Stomach smooth muscle (tissue), 2 donors: Measurements from ENCODE around the gene POU2AF1.

Source experiments
- H3K27ac ChIP-seq: one replicate; pipeline ENCODE4 v1.7.0; 2013; ENCODE audit warnings: mild to moderate bottlenecking, low read length, inconsistent platforms
- H3K27me3 ChIP-seq, 2 donors: one replicate each; pipeline ENCODE4 v1.7.0; 2013; ENCODE audit warnings: low read length in 2 of 2; ENCODE audit not compliant: insufficient read depth in 2 of 2, control insufficient read depth in 1 of 2
- H3K36me3 ChIP-seq, 2 donors: one replicate each; pipeline ENCODE4 v1.7.0; 2013; ENCODE audit warnings: low read length in 2 of 2; ENCODE audit not compliant: control insufficient read depth in 2 of 2, insufficient read depth in 2 of 2
- H3K4me1 ChIP-seq: one replicate; pipeline ENCODE4 v1.7.0; 2013; ENCODE audit warnings: low read length; ENCODE audit not compliant: control insufficient read depth, insufficient read depth
- H3K4me3 ChIP-seq, 2 donors: one replicate each; pipeline ENCODE4 v1.7.0; 2013; ENCODE audit warnings: low read length in 2 of 2
- H3K9ac ChIP-seq, 2 donors: one replicate each; pipeline ENCODE4 v1.7.0; 2013; ENCODE audit warnings: low read length in 2 of 2, mild to moderate bottlenecking in 1 of 2
- H3K9me3 ChIP-seq, 2 donors: one replicate each; pipeline ENCODE4 v1.7.0; 2013; ENCODE audit warnings: low read length in 2 of 2; ENCODE audit not compliant: control insufficient read depth in 2 of 2
- donor health status: healthy.
- donor health status: Pancreatic carcinoma.

Gene POU2AF1

GRCh38 chr11:111417766-111418435, 38.8 kb upstream of the POU2AF1 start:
- no peaks in the 10 kb centered on the region for H3K27me3 ChIP-seq
- H3K27ac ChIP-seq = peak overlapping the region; percentile 92
- H3K4me1 ChIP-seq = peaks cover 35% of the 10 kb centered on the region
- peak overlapping the region; percentile 15 to 29 for H3K4me3 ChIP-seq
- no peaks in the 10 kb centered on the region for H3K36me3 ChIP-seq
- peak overlapping the region; percentile 42 to 51 for H3K9ac ChIP-seq
- H3K9me3 ChIP-seq = no peaks in the 10 kb centered on the region

GRCh38 chr11:111417011-111417765, 38.1 kb upstream of the POU2AF1 start:
- Histone ChIP-seq H3K9me3 (no peaks in the 10 kb centered on the region), H3K4me3 (peak overlapping the region; percentile 15 to 29), H3K9ac (peak overlapping the region; percentile 58 to 66), H3K4me1 (peaks cover 35% of the 10 kb centered on the region), H3K27me3 (no peaks in the 10 kb centered on the region), H3K27ac (peak overlapping the region; percentile 92), H3K36me3 (no peaks in the 10 kb centered on the region)

GRCh38 chr11:111416231-111416960, 37.3 kb upstream of the POU2AF1 start:
- H3K27me3 ChIP-seq = no peaks in the 10 kb centered on the region
- no peaks in the 10 kb centered on the region for H3K9me3 ChIP-seq
- peak overlapping the region; percentile 92 for H3K27ac ChIP-seq
- H3K36me3 ChIP-seq = no peaks in the 10 kb centered on the region
- H3K4me3 ChIP-seq = no peak overlapping the region
- H3K9ac ChIP-seq = peak overlapping the region in 1 of 2 donors; percentile 66
- peaks cover 35% of the 10 kb centered on the region for H3K4me1 ChIP-seq

- H3K4me3 ChIP-seq = no peak overlapping the region
- peak overlapping the region; percentile 18 for H3K27ac ChIP-seq
- H3K4me1 ChIP-seq = peaks cover 33% of the 10 kb centered on the region
- H3K9ac ChIP-seq = no peak overlapping the region
- no peaks in the 10 kb centered on the region for H3K27me3 ChIP-seq
- no peaks in the 10 kb centered on the region for H3K9me3 ChIP-seq
- H3K36me3 ChIP-seq = no peaks in the 10 kb centered on the region
Measured at GRCh38 chr11:111414936-111415335, 35.9 kb upstream of the POU2AF1 start.

GRCh38 chr11:111414267-111414931, 35.3 kb upstream of the POU2AF1 start:
- Histone ChIP-seq H3K27ac (no peak overlapping the region), H3K4me3 (no peak overlapping the region), H3K9ac (no peak overlapping the region)

GRCh38 chr11:111413849-111414248, 34.8 kb upstream of the POU2AF1 start:
- Histone ChIP-seq H3K4me3 (no peak overlapping the region), H3K27ac (no peak overlapping the region)

More at GRCh38 chr11:111414267-111414931, 35.3 kb upstream of the POU2AF1 start:
- Histone ChIP-seq H3K27me3 (no peaks in the 10 kb centered on the region), H3K4me1 (peaks cover 28% of the 10 kb centered on the region), H3K9me3 (no peaks in the 10 kb centered on the region), H3K36me3 (no peaks in the 10 kb centered on the region)

GRCh38 chr11:111412293-111412692, 33.2 kb upstream of the POU2AF1 start:
- Histone ChIP-seq H3K4me3 (no peak overlapping the region), H3K9ac (no peak overlapping the region), H3K4me1 (peaks cover 9% of the 10 kb centered on the region), H3K27ac (no peak overlapping the region), H3K27me3 (no peaks in the 10 kb centered on the region), H3K9me3 (no peaks in the 10 kb centered on the region), H3K36me3 (no peaks in the 10 kb centered on the region)

More at GRCh38 chr11:111413849-111414248, 34.8 kb upstream of the POU2AF1 start:
- Histone ChIP-seq H3K9me3 (no peaks in the 10 kb centered on the region), H3K4me1 (peaks cover 23% of the 10 kb centered on the region), H3K9ac (no peak overlapping the region), H3K36me3 (no peaks in the 10 kb centered on the region), H3K27me3 (no peaks in the 10 kb centered on the region)

GRCh38 chr11:111411456-111411855, 32.4 kb upstream of the POU2AF1 start:
- H3K9me3 ChIP-seq = no peaks in the 10 kb centered on the region
- H3K9ac ChIP-seq = no peak overlapping the region

GRCh38 chr11:111410951-111411350, 31.9 kb upstream of the POU2AF1 start:
- no peak overlapping the region for H3K9ac ChIP-seq
- no peak overlapping the region for H3K4me3 ChIP-seq
- H3K27ac ChIP-seq = no peak overlapping the region
- no peaks in the 10 kb centered on the region for H3K36me3 ChIP-seq
- H3K9me3 ChIP-seq = no peaks in the 10 kb centered on the region
- H3K27me3 ChIP-seq = no peaks in the 10 kb centered on the region
- H3K4me1 ChIP-seq = peaks cover 3% of the 10 kb centered on the region

More at GRCh38 chr11:111411456-111411855, 32.4 kb upstream of the POU2AF1 start:
- Histone ChIP-seq H3K27ac (no peak overlapping the region), H3K36me3 (no peaks in the 10 kb centered on the region), H3K27me3 (no peaks in the 10 kb centered on the region), H3K4me1 (peaks cover under 1% of the 10 kb centered on the region), H3K4me3 (no peak overlapping the region)

- Histone ChIP-seq H3K4me1 (peaks cover 3% of the 10 kb centered on the region), H3K27me3 (no peaks in the 10 kb centered on the region), H3K9ac (no peak overlapping the region), H3K27ac (no peak overlapping the region), H3K36me3 (no peaks in the 10 kb centered on the region), H3K4me3 (no peak overlapping the region), H3K9me3 (no peaks in the 10 kb centered on the region)
Measured at GRCh38 chr11:111409915-111410314, 30.8 kb upstream of the POU2AF1 start.
